ENCODE measurements around the gene KSR2.
"Not testable (repeated sequence)": the region's sequence is repeated elsewhere in the genome, so short reads cannot be mapped to it uniquely, and the experiment has no call there.

KSR2 gene

DNA sequence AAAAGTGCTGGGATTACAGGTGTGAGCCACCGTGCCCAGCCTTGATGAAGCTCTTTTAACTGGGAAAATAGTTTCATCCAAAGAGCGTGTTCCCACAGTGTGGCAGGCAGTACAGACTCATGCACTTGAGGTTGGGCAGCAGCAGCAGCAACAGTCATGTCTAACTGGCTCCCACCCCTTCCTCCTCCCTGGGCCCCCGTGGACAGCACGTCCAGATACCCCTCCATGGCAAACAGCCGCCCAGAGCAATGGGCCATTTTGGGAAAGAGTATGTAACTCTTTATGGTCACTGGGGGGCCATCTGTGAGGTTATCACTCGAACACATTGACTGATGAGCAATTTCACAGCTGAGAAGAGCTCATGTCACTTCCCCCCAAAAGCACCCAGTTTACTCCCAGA is 328.3 kb downstream of the KSR2 start:
- in situ Hi-C loops (cut with HindIII; ENCODE audit: low pct_ligation_motif_present, low sequenced_read_pairs), result no loop called here
- Histone ChIP-seq H3K4me3 (ENCODE audit: low read depth, low read length) (no peak overlapping the region), H3K27me3 (replicated peaks) (no peaks in the 10 kb centered on the region), H3K27ac (no peak overlapping the region), H3K36me3 (replicated peaks) (no peaks in the 10 kb centered on the region)
- no peak for TF ChIP-seq CTCF (IDR thresholded peaks at IDR 0.05; ENCODE audit: low read depth, low read length, missing control alignments)
- DNase-seq, result no peak

GRCh38 chr12:117629454-117629853 is 339.3 kb downstream of the KSR2 start:
- Histone ChIP-seq H3K4me3 (ENCODE audit: low read depth, low read length) (no peak overlapping the region), H3K27ac (no peak overlapping the region), H3K27me3 (replicated peaks) (no peaks in the 10 kb centered on the region), H3K36me3 (replicated peaks) (no peaks in the 10 kb centered on the region)
- no peak for DNase-seq
- TF ChIP-seq CTCF (IDR thresholded peaks at IDR 0.05; ENCODE audit: low read depth, low read length, missing control alignments), result no peak
- in situ Hi-C loops (cut with HindIII; ENCODE audit: low pct_ligation_motif_present, low sequenced_read_pairs), result no loop called here

GRCh38 chr12:117628711-117629110 is 340.1 kb downstream of the KSR2 start:
- in situ Hi-C loops (cut with HindIII; ENCODE audit: low pct_ligation_motif_present, low sequenced_read_pairs); DNase-seq; H3K27ac ChIP-seq; H3K4me3 ChIP-seq (ENCODE audit: low read depth, low read length); H3K27me3 ChIP-seq (replicated peaks); H3K36me3 ChIP-seq (replicated peaks): not testable (repeated sequence)

DNA sequence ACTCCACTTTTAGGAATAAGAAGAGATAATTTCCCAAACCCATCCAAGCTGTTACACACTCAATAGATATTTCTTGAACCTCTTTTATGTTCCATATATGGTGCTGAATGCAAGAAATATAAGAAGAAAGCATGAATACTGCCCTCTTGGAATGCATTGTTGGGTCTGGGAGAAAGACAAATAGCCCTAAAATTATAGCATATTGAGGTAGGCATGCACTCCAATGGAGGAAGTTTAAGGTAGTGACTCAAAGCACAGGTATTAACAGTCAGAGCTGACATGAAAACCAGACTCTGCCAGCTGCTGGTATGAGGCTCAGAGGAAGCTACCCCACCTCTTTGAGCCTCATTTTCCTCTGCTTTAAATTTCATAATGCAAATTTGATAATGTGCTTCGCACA is 346.0 kb downstream of the KSR2 start:
- in situ Hi-C loops (cut with HindIII; ENCODE audit: low pct_ligation_motif_present, low sequenced_read_pairs), result no loop called here
- Histone ChIP-seq H3K36me3 (replicated peaks) (no peaks in the 10 kb centered on the region), H3K4me3 (ENCODE audit: low read depth, low read length) (no peak overlapping the region), H3K27ac (no peak overlapping the region), H3K27me3 (replicated peaks) (no peaks in the 10 kb centered on the region)
- TF ChIP-seq CTCF (IDR thresholded peaks at IDR 0.05; ENCODE audit: low read depth, low read length, missing control alignments), result no peak
- DNase-seq, result no peak

- Histone ChIP-seq H3K36me3 (replicated peaks) (no peaks in the 10 kb centered on the region), H3K27ac (no peak overlapping the region), H3K4me3 (ENCODE audit: low read depth, low read length) (no peak overlapping the region), H3K27me3 (replicated peaks) (no peaks in the 10 kb centered on the region)
- DNase-seq, result no peak
- in situ Hi-C loops (cut with HindIII; ENCODE audit: low pct_ligation_motif_present, low sequenced_read_pairs), result no loop called here
- TF ChIP-seq CTCF (IDR thresholded peaks at IDR 0.05; ENCODE audit: low read depth, low read length, missing control alignments), result no peak
These were observed 346.7 kb downstream of the KSR2 start for GRCh38 chr12:117622087-117622486.

DNA sequence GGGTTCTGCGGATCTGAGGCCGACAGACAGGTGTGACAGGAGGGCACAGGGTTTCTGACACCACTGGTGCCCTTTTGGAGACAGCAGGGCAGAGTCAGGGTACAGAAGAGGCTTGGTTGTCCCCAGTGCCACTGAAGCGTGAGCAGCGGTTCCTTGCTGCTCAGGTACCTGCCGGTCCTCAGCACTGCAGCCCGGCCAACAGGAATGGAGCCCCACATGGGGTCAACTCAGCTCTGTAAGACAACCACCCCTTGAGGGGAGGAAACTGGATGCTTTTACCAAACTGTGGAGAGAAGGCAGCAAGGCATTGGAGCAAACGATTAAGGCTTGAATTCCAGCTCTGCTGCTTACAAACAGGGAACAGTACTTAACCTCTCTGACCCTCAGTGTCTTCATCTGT is 361.0 kb downstream of the KSR2 start:
- H3K4me3 ChIP-seq (ENCODE audit: low read depth, low read length), result no peak overlapping the region
- in situ Hi-C loops (cut with HindIII; ENCODE audit: low pct_ligation_motif_present, low sequenced_read_pairs), result no loop called here
- H3K36me3 ChIP-seq (replicated peaks), result no peaks in the 10 kb centered on the region
- no peak overlapping the region for H3K27ac ChIP-seq
- TF ChIP-seq CTCF (IDR thresholded peaks at IDR 0.05; ENCODE audit: low read depth, low read length, missing control alignments), result no peak
- H3K27me3 ChIP-seq (replicated peaks), result no peaks in the 10 kb centered on the region
- no peak for DNase-seq

Data from brain microvascular endothelial cell (primary cell).